MM.1S (cell line): ENCODE results near the gene OTOS.

Experiments
- EZH2 ChIP-seq: fragments of 300-600 bp; sonication (generic); optimal IDR thresholded peaks from 2 replicates; pipeline ENCODE3; 2017; ENCODE audit warnings: low read depth, mild to moderate bottlenecking, antibody characterized with exemption, low read length, mixed read lengths
- EZH2phosphoT487 ChIP-seq: fragments of 300-600 bp; sonication (generic); IDR thresholded peaks from 2 replicates; pipeline ENCODE4 v1.6.1; 2018; ENCODE audit warnings: antibody characterized with exemption, low read length
- TF ChIP-seq, protein P1 (sequence below): fragments of 300-600 bp; sonication (generic); IDR thresholded peaks from 2 replicates; pipeline ENCODE4 v1.5.1; 2016; ENCODE audit warnings: antibody characterized with exemption, low read length, mixed read lengths

- TF ChIP-seq EZH2 (no peak), EZH2phosphoT487 (no peak)
- TF ChIP-seq, protein P1, sequence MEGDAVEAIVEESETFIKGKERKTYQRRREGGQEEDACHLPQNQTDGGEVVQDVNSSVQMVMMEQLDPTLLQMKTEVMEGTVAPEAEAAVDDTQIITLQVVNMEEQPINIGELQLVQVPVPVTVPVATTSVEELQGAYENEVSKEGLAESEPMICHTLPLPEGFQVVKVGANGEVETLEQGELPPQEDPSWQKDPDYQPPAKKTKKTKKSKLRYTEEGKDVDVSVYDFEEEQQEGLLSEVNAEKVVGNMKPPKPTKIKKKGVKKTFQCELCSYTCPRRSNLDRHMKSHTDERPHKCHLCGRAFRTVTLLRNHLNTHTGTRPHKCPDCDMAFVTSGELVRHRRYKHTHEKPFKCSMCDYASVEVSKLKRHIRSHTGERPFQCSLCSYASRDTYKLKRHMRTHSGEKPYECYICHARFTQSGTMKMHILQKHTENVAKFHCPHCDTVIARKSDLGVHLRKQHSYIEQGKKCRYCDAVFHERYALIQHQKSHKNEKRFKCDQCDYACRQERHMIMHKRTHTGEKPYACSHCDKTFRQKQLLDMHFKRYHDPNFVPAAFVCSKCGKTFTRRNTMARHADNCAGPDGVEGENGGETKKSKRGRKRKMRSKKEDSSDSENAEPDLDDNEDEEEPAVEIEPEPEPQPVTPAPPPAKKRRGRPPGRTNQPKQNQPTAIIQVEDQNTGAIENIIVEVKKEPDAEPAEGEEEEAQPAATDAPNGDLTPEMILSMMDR = no peak
Observed at GRCh38 chr2:240182476-240182875, 42.0 kb upstream of the OTOS start.
